IPS-18a (cell line): ENCODE data around the gene ASTN2.

Source experiments
- H3K27ac ChIP-seq: one replicate; pipeline ENCODE4 v1.5.1; 2013; ENCODE audit warnings: low read length
- H3K27me3 ChIP-seq: one replicate; pipeline ENCODE4 v1.6.1; 2013; ENCODE audit warnings: mild to moderate bottlenecking, low read length; ENCODE audit not compliant: control insufficient read depth, insufficient read depth
- H3K36me3 ChIP-seq: one replicate; pipeline ENCODE4 v1.6.1; 2013; ENCODE audit warnings: low read depth, low read length; ENCODE audit not compliant: control insufficient read depth
- H3K4me1 ChIP-seq: one replicate; pipeline ENCODE4 v1.6.1; 2013; ENCODE audit warnings: low read depth, low read length; ENCODE audit not compliant: control insufficient read depth
- H3K4me3 ChIP-seq: one replicate; pipeline ENCODE4 v1.5.1; 2013; ENCODE audit warnings: low read length
- H3K9ac ChIP-seq: one replicate; pipeline ENCODE4 v1.6.1; 2013; ENCODE audit warnings: mild to moderate bottlenecking, low read length, moderate library complexity
- H3K9me3 ChIP-seq: one replicate; pipeline ENCODE4 v1.6.1; 2013; ENCODE audit warnings: low read depth, low read length; ENCODE audit not compliant: control insufficient read depth

ASTN2 gene

DNA sequence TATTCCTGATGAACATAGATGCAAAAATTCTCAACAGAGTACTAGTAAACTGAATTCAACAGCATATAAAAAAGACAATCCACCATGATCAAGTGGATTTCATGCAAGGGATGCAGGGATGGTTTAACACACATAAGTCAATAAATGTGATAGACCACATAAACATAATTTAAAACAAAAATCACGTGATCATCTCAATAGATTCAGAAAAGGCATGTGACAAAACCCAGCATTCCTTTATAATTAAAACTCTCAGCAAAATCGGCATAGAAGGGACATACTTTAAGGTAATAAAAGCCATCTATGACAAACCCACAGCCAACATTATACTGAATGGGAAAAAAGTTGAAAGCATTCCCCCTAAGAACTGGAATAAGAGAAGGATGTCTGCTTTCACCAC lies 894.6 kb downstream of the ASTN2 start:
- Histone ChIP-seq H3K36me3 (no peaks in the 10 kb centered on the region), H3K4me1 (no peaks in the 10 kb centered on the region), H3K27ac (no peak overlapping the region), H3K9ac (no peak overlapping the region), H3K9me3 (peaks cover 4% of the 10 kb centered on the region), H3K4me3 (no peak overlapping the region), H3K27me3 (no peaks in the 10 kb centered on the region)

DNA sequence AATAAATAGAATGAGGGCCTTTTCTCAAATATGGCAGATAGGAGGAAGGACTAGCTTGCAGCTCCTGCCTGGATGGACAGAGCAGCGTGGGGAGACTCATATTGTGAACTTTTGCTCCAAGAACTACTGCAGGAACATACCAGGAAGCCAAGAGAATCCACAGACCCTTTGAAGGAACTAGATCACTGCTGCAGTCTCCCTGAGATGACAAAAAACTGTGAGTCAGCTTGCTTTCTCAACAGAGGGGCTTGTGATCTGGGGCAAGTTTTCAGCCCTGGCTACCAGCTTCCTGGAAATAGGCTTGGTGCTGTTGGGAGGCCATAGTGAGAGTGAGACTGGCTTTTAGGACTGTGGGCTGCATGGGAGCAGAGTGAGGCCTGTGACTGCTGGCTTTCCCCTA lies 898.4 kb downstream of the ASTN2 start:
- Histone ChIP-seq H3K27ac (no peak overlapping the region), H3K9ac (no peak overlapping the region), H3K4me1 (no peaks in the 10 kb centered on the region), H3K4me3 (no peak overlapping the region), H3K36me3 (no peaks in the 10 kb centered on the region), H3K9me3 (peaks cover 7% of the 10 kb centered on the region), H3K27me3 (no peaks in the 10 kb centered on the region)

DNA sequence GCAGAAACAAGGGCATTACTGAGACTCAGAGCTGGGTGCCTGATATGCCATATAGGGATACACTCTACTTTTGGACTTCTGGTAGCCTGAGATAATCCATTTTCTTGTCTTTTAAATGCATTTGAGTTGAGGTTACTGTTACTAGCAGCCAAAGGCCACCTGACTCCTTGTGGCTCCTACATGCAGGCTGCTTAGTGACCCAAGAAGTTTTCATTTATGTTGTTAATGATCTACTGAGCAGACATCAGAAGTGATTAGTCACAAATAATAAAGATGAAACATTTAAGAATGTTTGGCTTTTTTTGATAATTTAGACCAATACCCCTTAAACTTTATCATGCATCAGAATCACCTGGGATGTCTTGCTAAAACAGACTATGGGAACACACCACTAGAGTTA lies 899.3 kb downstream of the ASTN2 start:
- no peaks in the 10 kb centered on the region for H3K4me1 ChIP-seq
- no peak overlapping the region for H3K27ac ChIP-seq
- H3K36me3 ChIP-seq = no peaks in the 10 kb centered on the region
- H3K9ac ChIP-seq = no peak overlapping the region
- no peak overlapping the region for H3K4me3 ChIP-seq
- peaks cover 7% of the 10 kb centered on the region for H3K9me3 ChIP-seq
- H3K27me3 ChIP-seq = no peaks in the 10 kb centered on the region

DNA sequence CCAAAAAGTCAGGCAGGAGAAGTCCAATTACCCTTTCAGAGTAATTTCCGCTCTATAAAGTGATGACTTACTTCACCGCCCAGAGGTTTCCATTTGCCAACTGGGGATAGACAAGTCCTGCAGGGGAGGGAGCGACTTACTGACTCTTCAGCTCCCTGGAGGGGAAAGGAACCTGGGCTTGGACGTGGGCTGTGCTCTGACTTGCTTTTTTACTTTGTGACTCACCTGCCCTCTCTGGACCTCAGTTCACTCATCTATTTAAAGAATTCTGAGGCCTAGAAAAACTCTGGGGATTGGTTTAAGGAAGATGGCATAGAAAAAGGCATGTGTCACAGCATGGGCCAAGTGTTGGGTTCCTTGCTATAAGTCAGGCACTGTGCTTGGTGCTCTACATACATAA lies 908.2 kb downstream of the ASTN2 start:
- Histone ChIP-seq H3K27ac (no peak overlapping the region), H3K9ac (no peak overlapping the region), H3K36me3 (no peaks in the 10 kb centered on the region), H3K9me3 (no peaks in the 10 kb centered on the region), H3K4me1 (no peaks in the 10 kb centered on the region), H3K27me3 (no peaks in the 10 kb centered on the region), H3K4me3 (no peak overlapping the region)

DNA sequence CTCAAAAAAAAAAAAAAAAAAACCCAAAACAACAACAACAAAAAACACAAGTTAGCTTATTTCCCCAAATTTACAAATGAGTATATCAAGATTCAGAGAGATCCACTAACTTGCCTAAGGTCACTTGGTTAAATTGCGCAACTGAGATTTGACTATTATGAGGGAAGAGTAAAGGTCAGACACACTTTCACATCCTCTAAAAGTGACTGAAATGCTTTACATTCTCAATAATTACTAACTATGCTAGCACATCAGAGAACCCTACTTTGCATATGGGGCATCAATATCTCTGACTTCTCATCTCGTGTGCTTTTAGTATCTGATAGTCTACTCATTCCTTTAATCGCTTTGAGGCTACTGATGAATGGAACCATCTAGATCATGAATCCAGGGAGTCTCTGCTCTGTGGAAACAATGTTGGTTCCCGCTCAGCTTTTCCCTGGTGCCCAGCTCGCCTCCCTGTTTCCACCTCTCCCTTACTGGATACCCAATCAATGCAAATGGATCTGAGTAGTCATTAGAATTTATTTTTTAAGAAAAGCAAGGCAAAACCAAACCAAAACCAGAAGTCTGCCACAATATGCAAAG lies 909.9 kb downstream of the ASTN2 start:
- H3K9me3 ChIP-seq = no peaks in the 10 kb centered on the region
- no peak overlapping the region for H3K4me3 ChIP-seq
- H3K36me3 ChIP-seq = no peaks in the 10 kb centered on the region
- no peak overlapping the region for H3K9ac ChIP-seq
- H3K4me1 ChIP-seq = no peaks in the 10 kb centered on the region
- H3K27ac ChIP-seq = no peak overlapping the region
- no peaks in the 10 kb centered on the region for H3K27me3 ChIP-seq

DNA sequence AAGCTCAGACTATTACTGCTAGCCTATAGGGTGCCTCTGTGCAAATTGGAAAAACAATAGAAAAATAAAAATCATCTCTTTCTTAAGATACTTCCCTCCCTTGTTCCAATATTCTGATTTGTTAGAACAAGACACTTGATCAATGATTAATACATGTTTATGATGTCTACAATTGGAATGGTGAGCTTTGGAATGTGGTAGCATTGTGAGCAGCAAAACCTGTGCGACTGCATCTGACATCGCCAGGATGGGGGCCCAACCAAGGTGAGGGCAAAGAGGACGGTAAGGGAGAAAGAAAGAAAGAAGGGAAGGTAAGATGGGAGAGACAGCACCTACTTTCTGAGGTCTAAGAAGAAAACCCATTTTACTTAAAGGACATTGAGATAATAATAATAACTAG lies 910.8 kb downstream of the ASTN2 start:
- Histone ChIP-seq H3K27ac (no peak overlapping the region), H3K36me3 (no peaks in the 10 kb centered on the region), H3K9ac (no peak overlapping the region), H3K4me3 (no peak overlapping the region), H3K27me3 (no peaks in the 10 kb centered on the region), H3K9me3 (no peaks in the 10 kb centered on the region), H3K4me1 (no peaks in the 10 kb centered on the region)

DNA sequence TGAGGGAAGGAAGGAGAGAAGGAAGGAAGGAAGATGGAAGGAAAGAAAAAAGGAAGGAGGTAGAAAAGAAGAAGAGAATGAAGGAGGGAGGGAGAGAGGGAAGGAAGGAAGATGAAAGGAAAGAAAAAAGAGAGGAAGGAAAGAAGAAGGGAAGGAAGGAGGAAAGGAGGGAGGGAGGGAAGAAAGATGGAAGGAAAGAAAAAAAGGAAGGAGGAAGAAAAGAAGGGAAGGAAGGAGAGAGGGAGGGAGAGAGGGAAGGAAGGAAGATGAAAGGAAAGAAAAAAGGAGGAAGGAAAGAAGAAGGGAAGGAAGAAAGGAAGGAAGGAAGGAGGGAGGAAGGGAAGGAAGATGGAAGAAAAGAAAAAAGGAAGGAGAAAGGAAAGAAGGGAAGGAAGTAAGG lies 912.1 kb downstream of the ASTN2 start:
- no peaks in the 10 kb centered on the region for H3K4me1 ChIP-seq
- no peak overlapping the region for H3K9ac ChIP-seq
- H3K27ac ChIP-seq = no peak overlapping the region
- no peak overlapping the region for H3K4me3 ChIP-seq
- no peaks in the 10 kb centered on the region for H3K9me3 ChIP-seq
- H3K27me3 ChIP-seq = no peaks in the 10 kb centered on the region
- no peaks in the 10 kb centered on the region for H3K36me3 ChIP-seq

DNA sequence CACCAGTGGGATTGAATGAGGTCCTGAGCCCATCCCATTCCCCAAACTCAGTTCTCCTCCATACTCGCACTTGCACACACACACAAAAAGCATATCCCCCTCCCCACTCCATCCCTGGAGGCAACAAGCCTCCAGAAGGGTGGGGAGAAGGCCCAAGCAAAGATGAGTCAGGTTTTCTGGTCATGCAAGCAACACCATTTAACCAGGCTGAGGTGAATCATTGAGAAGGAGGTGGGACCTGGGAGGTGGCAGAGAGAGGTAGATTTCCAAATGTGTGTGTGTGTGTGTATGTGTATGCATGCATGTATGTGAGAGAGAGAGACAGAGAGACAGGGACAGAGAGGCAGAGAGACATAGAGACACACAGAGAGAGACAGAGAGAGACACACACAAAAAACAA lies 913.0 kb downstream of the ASTN2 start:
- no peaks in the 10 kb centered on the region for H3K4me1 ChIP-seq
- H3K9me3 ChIP-seq = no peaks in the 10 kb centered on the region
- no peak overlapping the region for H3K4me3 ChIP-seq

DNA sequence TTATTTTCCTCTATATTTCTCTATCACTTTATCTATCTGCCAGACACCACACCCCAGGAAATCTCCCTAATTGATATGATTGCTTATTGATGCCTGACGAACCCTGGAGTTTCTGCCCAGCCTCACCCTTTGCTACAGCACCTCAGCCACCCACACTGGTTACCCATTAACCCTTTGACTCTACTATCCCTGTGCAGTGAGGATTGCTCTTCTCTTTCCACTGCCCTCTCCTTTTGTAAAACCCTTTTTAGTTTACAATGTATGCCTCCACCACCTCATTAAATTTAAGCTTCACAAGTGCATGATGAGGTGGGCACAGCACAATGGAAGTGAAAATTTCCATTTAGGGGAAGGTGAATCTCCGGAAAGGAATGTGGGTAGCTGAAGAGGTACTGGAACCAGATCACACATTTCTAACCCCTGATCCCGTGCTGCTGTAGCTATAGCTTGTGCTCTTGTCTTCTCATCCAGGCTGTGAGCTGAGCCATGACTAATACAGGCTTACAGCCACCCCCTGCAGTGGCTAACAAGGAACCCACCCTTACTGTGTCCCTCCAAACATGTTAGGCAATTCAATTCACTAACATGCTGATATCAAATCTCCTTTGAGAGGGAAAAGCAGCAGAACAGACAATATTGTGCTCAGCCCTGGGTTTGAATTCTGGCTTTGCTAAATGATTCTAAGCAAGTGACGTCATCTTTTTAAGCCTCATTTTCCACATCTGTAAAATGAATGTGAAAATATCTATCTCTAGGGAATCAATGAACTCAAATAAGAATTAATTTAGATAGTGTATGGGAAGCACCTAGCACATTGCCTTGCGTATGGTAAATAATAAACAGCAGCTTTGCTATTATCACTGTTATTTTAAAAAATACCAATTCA lies 914.6 kb downstream of the ASTN2 start:
- no peaks in the 10 kb centered on the region for H3K36me3 ChIP-seq
- H3K4me1 ChIP-seq = no peaks in the 10 kb centered on the region
- H3K9ac ChIP-seq = no peak overlapping the region
- no peaks in the 10 kb centered on the region for H3K27me3 ChIP-seq
- H3K9me3 ChIP-seq = no peaks in the 10 kb centered on the region
- H3K27ac ChIP-seq = no peak overlapping the region
- H3K4me3 ChIP-seq = no peak overlapping the region

More for the DNA sequence above, 913.0 kb downstream of the ASTN2 start:
- H3K27me3 ChIP-seq = no peaks in the 10 kb centered on the region
- no peaks in the 10 kb centered on the region for H3K36me3 ChIP-seq
- no peak overlapping the region for H3K27ac ChIP-seq
- H3K9ac ChIP-seq = no peak overlapping the region

DNA sequence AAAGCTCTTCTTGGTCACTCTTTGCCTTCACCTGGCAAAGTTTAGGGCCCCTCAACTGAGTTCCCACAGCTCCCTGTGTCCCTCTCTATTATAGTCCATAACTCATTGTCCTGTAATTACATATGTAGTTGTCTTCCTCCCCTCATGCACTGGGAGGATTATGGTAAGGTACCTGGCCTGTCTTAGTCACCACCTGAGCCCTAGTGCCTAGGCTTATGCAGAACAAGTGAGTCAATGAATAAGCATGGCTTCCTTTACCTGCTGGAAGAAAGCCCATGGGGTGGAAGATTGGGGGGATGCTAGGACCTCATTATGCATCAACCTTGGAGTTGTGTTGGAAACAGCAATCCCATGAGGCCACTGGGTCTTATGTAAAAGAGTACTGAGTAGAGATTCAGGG lies 915.4 kb downstream of the ASTN2 start:
- no peak overlapping the region for H3K9ac ChIP-seq
- no peaks in the 10 kb centered on the region for H3K9me3 ChIP-seq
- no peak overlapping the region for H3K27ac ChIP-seq
- no peak overlapping the region for H3K4me3 ChIP-seq
- H3K27me3 ChIP-seq = no peaks in the 10 kb centered on the region
- no peaks in the 10 kb centered on the region for H3K36me3 ChIP-seq
- H3K4me1 ChIP-seq = no peaks in the 10 kb centered on the region

DNA sequence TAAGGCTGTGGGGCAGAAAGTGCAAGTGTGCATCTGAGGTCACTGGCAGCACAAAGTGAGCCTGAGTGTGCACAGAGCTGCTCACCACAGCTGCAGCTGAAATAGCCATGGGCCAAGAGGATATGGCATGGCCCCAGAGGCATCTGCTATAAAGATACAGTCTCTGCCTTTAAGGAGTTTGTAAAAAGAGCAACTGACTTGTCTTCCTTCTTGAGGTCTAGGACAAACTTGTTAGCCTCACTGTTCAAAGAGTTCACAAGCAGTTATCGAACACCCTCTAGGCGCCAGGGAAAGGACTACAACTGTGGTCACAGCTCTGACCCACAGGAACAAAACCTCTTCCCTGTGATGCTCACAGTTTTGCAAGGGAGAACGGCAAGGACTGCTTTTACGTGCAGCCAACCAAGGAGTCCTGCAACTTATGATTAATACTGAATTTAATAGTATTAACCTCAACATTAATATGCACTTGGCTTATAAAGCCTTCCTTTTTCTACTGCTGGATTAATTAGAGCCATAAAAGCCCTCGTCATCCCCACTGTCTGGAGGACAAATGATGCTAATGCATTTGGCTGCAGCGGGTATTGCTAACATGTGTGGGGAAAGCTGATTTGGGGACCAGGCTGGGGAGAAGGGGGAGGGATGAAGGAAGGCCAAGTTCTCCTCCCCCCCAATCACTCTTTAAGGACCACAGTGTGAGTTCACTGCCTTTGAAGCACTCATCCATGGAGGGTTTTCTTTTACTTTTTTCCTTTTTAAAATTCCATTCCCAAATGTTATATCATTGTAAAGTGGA lies 917.6 kb downstream of the ASTN2 start:
- H3K4me3 ChIP-seq = no peak overlapping the region
- H3K27ac ChIP-seq = no peak overlapping the region
- no peaks in the 10 kb centered on the region for H3K27me3 ChIP-seq
- no peaks in the 10 kb centered on the region for H3K9me3 ChIP-seq
- H3K36me3 ChIP-seq = no peaks in the 10 kb centered on the region
- H3K4me1 ChIP-seq = peaks cover 3% of the 10 kb centered on the region
- H3K9ac ChIP-seq = no peak overlapping the region
